ENCODE measurements around the gene GLP2R.

The GLP2R gene

DNA sequence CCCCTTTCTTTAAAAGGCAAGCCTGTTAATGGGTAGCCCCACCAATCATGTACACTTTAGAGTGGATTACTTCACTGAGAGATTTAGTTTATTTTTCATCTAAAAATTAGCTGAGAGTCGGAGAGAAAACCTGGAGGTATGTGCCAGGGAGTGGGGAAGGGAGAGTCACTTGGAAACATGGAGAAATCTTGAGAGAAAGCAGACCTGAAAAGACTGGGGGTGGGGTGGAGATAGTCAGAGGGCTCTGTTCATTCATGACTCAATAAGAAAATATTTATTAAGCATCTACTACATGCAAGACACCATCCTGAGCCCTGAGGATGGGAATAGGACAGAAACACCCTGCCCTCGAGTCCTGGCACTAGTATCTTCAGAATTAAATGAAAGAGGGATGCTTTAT lies 106.8 kb downstream of the GLP2R start (continued):
- TF ChIP-seq, protein P1, sequence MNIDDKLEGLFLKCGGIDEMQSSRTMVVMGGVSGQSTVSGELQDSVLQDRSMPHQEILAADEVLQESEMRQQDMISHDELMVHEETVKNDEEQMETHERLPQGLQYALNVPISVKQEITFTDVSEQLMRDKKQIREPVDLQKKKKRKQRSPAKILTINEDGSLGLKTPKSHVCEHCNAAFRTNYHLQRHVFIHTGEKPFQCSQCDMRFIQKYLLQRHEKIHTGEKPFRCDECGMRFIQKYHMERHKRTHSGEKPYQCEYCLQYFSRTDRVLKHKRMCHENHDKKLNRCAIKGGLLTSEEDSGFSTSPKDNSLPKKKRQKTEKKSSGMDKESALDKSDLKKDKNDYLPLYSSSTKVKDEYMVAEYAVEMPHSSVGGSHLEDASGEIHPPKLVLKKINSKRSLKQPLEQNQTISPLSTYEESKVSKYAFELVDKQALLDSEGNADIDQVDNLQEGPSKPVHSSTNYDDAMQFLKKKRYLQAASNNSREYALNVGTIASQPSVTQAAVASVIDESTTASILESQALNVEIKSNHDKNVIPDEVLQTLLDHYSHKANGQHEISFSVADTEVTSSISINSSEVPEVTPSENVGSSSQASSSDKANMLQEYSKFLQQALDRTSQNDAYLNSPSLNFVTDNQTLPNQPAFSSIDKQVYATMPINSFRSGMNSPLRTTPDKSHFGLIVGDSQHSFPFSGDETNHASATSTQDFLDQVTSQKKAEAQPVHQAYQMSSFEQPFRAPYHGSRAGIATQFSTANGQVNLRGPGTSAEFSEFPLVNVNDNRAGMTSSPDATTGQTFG (tag by site-specific recombination; IDR thresholded peaks at IDR 0.05; ENCODE audit: borderline replicate concordance), result no peak
- TF ChIP-seq ZNF629 (tag by site-specific recombination; IDR thresholded peaks at IDR 0.05) (no peak), ZNF621 (tag by site-specific recombination; IDR thresholded peaks at IDR 0.05) (no peak), ZNF248 (tag by site-specific recombination; IDR thresholded peaks at IDR 0.05) (no peak)

DNA sequence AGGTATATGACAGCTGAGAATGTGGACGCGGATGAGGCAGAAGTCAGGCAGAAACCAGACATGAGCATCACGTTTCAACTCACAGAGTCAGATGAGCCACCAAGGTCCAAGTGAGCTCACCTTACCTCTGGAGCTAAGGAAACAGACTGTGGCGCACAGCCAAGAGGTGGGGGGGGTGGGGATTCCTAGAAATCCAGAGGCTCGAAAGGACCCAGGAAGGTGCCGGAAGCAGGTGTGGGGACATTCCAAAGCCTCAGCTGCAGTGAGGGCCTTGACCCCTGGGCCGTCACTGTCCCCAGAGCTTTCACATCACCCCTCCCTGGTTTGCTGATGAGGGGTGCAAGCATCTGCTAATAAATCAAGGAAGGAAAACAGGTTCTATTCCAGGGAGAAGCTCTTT lies 108.6 kb downstream of the GLP2R start:
- no peak overlapping the region for H3K4me3 ChIP-seq (ENCODE audit: low read depth, low read length)
- H3K4me1 ChIP-seq (ENCODE audit: control insufficient read depth, insufficient read depth, low read length), result no peaks in the 10 kb centered on the region
- ChIA-PET CTCF (interaction anchor here (0.6 to 1.6 kb wide), 8 partner anchors 10 to 683 kb away, joined by 3 to 6 read pairs (median 3); no protein-coding TSS in a partner anchor), POLR2A (interaction anchor here (0.6 kb wide), 1 partner anchor 355 kb away, joined by 4 read pairs; no protein-coding TSS in a partner anchor)
- H3K36me3 ChIP-seq (ENCODE audit: control insufficient read depth in 2 of 2, insufficient read depth in 1 of 2, low read length in 2 of 2), result no peaks in the 10 kb centered on the region
- H3K9me3 ChIP-seq (ENCODE audit: control insufficient read depth, insufficient read depth, low read depth, low read length), result no peaks in the 10 kb centered on the region; the same call in 1 of the 2 replicates
- H3K27ac ChIP-seq (ENCODE audit: extremely low read depth, low read depth, low read length), result no peak overlapping the region
- TF ChIP-seq, protein P2, sequence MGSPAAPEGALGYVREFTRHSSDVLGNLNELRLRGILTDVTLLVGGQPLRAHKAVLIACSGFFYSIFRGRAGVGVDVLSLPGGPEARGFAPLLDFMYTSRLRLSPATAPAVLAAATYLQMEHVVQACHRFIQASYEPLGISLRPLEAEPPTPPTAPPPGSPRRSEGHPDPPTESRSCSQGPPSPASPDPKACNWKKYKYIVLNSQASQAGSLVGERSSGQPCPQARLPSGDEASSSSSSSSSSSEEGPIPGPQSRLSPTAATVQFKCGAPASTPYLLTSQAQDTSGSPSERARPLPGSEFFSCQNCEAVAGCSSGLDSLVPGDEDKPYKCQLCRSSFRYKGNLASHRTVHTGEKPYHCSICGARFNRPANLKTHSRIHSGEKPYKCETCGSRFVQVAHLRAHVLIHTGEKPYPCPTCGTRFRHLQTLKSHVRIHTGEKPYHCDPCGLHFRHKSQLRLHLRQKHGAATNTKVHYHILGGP (tag by site-specific recombination; IDR thresholded peaks at IDR 0.05), result peak; percentile 69
- no peak for TF ChIP-seq ZNF76 (tag by site-specific recombination; IDR thresholded peaks at IDR 0.05; ENCODE audit: borderline replicate concordance, low read depth)

DNA sequence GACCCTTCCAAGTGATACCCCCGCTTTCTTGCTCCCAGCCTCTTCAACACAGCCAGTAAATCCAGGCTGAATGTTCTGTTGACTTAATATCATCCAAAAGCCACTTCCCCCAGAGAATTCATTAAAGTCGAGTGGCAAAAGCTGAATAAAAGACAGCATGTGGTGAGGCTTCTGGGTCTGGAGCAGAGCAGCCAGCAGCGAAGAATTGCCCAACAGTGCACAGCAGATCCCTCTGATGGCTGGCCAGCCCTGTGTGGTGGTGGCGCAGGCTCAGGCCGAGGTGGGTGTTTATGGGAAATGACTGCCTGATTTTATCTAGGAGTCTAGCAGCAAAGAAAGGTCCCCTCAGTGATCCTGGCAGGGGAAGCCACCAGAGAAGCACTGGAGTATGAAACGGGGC lies 109.7 kb downstream of the GLP2R start:
- no peaks in the 10 kb centered on the region for H3K4me1 ChIP-seq (ENCODE audit: control insufficient read depth, insufficient read depth, low read length)
- TF ChIP-seq ZFP69B (tag by site-specific recombination; IDR thresholded peaks at IDR 0.05), result no peak
- TF ChIP-seq ZNF654 (tag by site-specific recombination; IDR thresholded peaks at IDR 0.05; ENCODE audit: low read depth), result no peak
- TF ChIP-seq ZIC2 (tag by site-specific recombination; IDR thresholded peaks at IDR 0.05), result peak; percentile 75
- no peaks in the 10 kb centered on the region for H3K36me3 ChIP-seq (ENCODE audit: control insufficient read depth in 2 of 2, insufficient read depth in 1 of 2, low read length in 2 of 2)
- no peaks in the 10 kb centered on the region; the same call in 1 of the 2 replicates for H3K9me3 ChIP-seq (ENCODE audit: control insufficient read depth, insufficient read depth, low read depth, low read length)
- H3K4me3 ChIP-seq (ENCODE audit: low read depth, low read length), result no peak overlapping the region
- CTCF ChIA-PET, result interaction anchor here (0.6 to 1.5 kb wide), 5 partner anchors 10 to 682 kb away, joined by 3 to 6 read pairs (median 4); no protein-coding TSS in a partner anchor
- no peak overlapping the region for H3K27ac ChIP-seq (ENCODE audit: extremely low read depth, low read depth, low read length)
- POLR2A ChIA-PET, result no interaction called here

DNA sequence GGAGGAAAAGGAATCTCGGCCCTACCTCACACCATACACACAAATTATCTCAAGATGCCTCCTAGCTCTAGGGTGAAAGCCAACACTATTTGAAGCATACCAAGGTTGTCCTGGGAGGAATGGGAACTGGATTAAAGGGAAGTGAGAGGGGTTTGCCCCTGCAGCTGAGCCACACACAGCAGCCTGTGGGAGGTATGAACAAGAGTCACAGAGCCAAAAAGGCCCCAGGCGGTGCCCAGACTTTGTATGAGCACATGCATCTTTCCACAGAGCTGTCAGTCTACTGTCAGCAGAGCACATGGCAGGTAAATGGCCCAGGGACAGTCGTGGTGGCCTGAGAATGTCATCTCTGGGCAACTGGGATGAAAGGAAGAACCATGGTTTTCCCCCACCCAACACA lies 110.4 kb downstream of the GLP2R start:
- Histone ChIP-seq H3K4me1 (ENCODE audit: control insufficient read depth, insufficient read depth, low read length) (no peaks in the 10 kb centered on the region), H3K9me3 (ENCODE audit: control insufficient read depth, insufficient read depth, low read depth, low read length) (no peaks in the 10 kb centered on the region; the same call in 1 of the 2 replicates), H3K4me3 (ENCODE audit: low read depth, low read length) (no peak overlapping the region), H3K27ac (ENCODE audit: extremely low read depth, low read depth, low read length) (no peak overlapping the region), H3K36me3 (ENCODE audit: control insufficient read depth in 2 of 2, insufficient read depth in 1 of 2, low read length in 2 of 2) (no peaks in the 10 kb centered on the region)
- CTCF ChIA-PET, result interaction anchor here (0.6 to 1.0 kb wide), 2 partner anchors 11 to 417 kb away, joined by 4 read pairs; no protein-coding TSS in a partner anchor
- POLR2A ChIA-PET, result no interaction called here
- no peak for TF ChIP-seq ZNF16 (tag by site-specific recombination; IDR thresholded peaks at IDR 0.05; ENCODE audit: low read depth)
- TF ChIP-seq, protein P3, sequence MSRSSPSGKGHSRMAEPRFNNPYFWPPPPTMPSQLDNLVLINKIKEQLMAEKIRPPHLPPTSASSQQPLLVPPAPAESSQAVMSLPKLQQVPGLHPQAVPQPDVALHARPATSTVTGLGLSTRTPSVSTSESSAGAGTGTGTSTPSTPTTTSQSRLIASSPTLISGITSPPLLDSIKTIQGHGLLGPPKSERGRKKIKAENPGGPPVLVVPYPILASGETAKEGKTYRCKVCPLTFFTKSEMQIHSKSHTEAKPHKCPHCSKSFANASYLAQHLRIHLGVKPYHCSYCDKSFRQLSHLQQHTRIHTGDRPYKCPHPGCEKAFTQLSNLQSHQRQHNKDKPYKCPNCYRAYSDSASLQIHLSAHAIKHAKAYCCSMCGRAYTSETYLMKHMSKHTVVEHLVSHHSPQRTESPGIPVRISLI (tag by site-specific recombination; IDR thresholded peaks at IDR 0.05), result no peak
- TF ChIP-seq, protein P4, sequence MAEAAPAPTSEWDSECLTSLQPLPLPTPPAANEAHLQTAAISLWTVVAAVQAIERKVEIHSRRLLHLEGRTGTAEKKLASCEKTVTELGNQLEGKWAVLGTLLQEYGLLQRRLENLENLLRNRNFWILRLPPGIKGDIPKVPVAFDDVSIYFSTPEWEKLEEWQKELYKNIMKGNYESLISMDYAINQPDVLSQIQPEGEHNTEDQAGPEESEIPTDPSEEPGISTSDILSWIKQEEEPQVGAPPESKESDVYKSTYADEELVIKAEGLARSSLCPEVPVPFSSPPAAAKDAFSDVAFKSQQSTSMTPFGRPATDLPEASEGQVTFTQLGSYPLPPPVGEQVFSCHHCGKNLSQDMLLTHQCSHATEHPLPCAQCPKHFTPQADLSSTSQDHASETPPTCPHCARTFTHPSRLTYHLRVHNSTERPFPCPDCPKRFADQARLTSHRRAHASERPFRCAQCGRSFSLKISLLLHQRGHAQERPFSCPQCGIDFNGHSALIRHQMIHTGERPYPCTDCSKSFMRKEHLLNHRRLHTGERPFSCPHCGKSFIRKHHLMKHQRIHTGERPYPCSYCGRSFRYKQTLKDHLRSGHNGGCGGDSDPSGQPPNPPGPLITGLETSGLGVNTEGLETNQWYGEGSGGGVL (tag by site-specific recombination; IDR thresholded peaks at IDR 0.05), result no peak
- no peak for TF ChIP-seq ZNF211 (tag by site-specific recombination; IDR thresholded peaks at IDR 0.05; ENCODE audit: low read depth)
- no peak for TF ChIP-seq ZNF311 (tag by site-specific recombination; IDR thresholded peaks at IDR 0.05; ENCODE audit: borderline replicate concordance)
- TF ChIP-seq ZFP69B (tag by site-specific recombination; IDR thresholded peaks at IDR 0.05), result no peak
- TF ChIP-seq, protein P1 (tag by site-specific recombination; IDR thresholded peaks at IDR 0.05; ENCODE audit: borderline replicate concordance), result no peak
- TF ChIP-seq KLF8 (tag by site-specific recombination; IDR thresholded peaks at IDR 0.05), result no peak
- no peak for TF ChIP-seq ZNF37A (tag by site-specific recombination; IDR thresholded peaks at IDR 0.05)
- no peak for TF ChIP-seq EGR2 (tag by site-specific recombination; IDR thresholded peaks at IDR 0.05; ENCODE audit: low read depth)
- TF ChIP-seq ZNF776 (tag by site-specific recombination; IDR thresholded peaks at IDR 0.05; ENCODE audit: borderline replicate concordance), result no peak
- TF ChIP-seq GFI1B (tag by site-specific recombination; IDR thresholded peaks at IDR 0.05), result no peak
- no peak for TF ChIP-seq ZNF112 (tag by site-specific recombination; IDR thresholded peaks at IDR 0.05)
- TF ChIP-seq ZNF621 (tag by site-specific recombination; IDR thresholded peaks at IDR 0.05), result no peak
